Ramos (cell line): ENCODE results near the gene SPRING1.

Experiments
- in situ Hi-C: fragments of 300-500 bp; cut with MboI; formaldehyde crosslinking; loops from one replicate; pipeline ENCODE4 v1.14.3; 2022; ENCODE audit warnings: low sequenced_read_pairs; ENCODE audit not compliant: unreplicated experiment

The SPRING1 gene

DNA sequence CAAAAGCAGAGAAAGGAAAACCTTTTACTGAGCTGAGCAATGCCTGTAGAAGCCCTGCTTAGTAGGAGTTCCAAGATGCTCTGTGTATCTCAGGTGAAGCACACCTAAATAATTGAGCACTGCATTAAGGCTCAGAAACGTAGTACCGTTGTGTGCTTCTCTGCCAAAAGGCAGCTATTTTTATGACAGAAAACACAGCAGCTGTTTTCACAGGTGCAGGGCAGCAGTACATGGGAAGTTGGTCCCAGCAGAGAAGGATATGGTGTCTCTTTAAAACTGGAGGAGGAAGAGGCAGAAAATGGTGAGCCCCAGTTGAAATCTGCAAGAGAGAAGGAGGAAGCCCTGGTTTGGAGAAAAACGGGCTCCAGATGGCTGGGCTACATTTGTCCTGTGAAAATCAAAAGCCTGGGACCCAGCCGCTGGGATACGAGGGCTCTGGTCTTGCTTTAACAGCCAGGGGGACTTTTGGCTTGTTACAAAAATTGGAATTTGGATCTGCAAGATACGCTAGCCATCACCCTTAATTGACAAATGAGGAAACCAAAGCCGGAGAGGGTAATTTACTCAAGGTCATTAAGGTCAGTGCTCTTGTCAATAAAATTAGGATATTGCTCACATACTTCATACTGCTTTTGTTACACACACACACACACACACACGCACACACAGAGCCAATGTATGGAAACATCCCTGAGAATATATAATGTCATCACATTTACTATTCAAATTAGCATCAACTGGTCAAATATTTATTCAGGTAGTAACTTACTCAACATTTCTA, 27.3 kb downstream of the SPRING1 start:
- in situ Hi-C loops: no loop called here

DNA sequence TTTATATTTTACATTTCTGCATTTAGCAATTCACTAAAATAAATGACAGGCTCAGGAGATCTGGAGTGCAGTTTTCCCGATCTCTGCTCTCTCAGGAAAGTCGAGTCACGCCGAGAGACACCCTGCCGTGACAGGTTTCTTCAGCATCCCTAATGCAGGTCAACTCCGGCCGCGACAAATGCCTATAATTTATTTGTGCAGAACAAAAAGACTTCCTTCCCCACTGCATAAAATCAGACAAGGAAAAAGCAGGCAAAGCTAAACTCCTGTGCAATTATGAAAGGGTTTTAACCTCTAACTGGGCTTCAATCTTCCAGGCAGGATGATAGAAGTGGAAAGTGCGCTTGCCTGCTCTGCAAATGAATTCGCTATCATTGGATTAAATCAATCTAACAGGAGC, 28.1 kb downstream of the SPRING1 start:
- in situ Hi-C loops: loop anchor here (10.0 kb wide), 2 partner anchors 175 to 315 kb away; partner anchors contain the start of gene HRK

DNA sequence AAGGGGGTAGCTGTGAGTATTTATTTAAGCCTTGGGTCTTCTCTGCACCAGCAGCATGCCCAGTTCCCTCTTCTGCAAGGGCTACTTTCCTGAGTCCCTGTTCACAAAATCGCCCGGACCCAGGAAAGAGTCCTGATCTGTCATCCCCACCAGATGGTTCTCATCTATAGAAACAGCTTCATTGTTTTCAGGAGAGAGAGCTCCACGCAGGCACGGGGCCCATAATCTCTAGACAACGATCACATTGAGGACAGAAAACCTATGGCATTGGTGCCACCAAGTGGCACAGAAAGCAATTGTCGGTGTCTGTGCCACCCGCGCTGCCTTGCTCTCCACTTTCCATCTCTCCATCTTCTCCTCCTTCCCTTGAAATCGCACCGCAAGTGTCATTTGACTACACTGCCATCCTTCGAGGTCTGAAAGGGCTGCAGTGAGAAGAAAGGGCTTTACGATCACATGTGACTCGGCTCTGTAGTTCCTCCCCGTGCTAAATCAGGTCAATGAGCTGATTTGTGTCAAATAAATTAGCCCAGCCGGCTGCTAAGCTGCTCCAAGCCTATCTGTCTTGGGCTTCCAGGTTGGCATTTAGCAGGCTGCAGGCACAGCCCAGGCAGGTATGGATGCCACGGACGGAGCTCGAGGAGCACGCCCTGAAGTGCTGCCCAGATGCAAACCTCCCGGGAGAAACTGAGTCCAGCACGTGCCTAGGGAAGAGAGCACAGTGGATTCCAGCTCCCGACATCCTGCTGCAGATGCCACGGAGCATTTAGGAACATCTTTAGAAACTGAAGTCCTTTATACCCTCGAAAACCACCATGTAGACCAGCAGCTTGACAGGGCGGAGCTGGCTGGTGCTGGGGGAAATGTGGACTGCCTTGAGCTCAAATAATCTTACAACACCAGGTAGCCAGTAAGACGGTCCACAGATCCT, 28.8 kb downstream of the SPRING1 start:
- in situ Hi-C loops: loop anchor here (10.0 kb wide), 2 partner anchors 176 to 316 kb away; partner anchors contain the start of gene HRK

DNA sequence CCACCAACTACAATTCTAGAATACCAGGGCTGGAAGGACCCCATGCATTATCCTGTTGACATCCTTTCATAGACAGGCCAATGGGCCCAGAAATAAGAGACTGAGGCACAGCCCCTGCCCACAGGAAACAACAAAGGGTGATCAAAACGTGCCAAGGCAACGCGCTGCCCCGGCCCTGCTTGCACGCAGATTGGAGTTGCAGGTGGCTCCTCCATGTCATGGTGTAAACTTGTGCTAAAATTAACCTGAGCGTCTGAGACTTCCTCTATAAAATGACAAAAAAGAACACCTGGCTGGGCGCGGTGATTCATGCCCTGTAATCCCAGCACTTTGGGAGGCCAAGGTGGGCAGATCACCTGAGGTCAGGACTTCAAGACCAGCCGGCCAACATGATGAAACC, 30.1 kb downstream of the SPRING1 start:
- in situ Hi-C loops: loop anchor here (10.0 kb wide), 2 partner anchors 177 to 317 kb away; partner anchors contain the start of gene HRK

DNA sequence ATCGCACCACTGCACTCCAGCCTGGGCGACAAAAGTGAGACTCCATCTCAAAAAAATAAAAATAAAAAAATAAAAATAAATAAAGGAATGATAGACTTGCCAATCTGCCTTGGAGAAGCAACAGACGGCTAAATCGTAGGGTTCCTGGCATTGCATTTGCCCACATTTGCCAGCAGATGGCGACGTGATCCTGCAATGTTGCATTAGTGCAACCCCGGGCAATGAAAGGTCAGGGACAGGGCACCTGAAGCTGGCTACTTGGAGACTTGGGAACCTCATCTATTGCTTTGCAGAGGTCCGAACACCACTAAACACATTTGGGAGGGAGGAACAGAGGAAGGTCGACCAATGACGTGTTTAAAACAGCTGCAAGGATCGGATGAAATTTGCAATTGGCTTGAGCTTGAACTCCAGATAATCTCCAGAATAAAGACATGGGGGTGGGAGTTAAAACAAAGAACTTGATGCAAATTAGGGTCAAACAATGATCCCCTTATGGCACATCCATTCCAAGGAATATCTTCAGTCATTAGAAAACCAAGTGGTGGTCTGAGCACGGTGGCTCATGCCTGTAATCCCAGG, 34.6 kb downstream of the SPRING1 start:
- in situ Hi-C loops: loop anchor here (5.0 to 10.0 kb wide), 3 partner anchors 181 to 414 kb away; partner anchors contain the start of gene HRK

DNA sequence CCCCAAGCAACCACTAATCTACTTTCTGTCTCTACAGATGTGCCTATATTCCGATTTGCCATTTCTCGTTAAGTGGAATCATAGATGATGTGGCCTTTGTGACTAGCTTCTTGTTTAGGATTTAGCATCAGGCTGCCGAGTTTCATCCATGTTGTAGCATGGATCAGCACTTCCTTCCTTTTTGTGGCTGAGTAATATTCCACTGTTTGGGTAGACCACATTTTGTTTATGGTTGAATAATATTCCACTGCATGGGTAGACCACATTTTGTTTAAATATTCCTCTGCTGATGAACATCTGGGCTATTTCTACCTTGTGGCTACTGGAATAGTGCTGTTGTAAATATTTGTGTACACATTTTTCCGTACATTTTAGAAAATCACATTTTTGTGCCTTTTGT, 36.4 kb downstream of the SPRING1 start:
- in situ Hi-C loops: loop anchor here (5.0 to 10.0 kb wide), 3 partner anchors 183 to 416 kb away; partner anchors contain the start of gene HRK

DNA sequence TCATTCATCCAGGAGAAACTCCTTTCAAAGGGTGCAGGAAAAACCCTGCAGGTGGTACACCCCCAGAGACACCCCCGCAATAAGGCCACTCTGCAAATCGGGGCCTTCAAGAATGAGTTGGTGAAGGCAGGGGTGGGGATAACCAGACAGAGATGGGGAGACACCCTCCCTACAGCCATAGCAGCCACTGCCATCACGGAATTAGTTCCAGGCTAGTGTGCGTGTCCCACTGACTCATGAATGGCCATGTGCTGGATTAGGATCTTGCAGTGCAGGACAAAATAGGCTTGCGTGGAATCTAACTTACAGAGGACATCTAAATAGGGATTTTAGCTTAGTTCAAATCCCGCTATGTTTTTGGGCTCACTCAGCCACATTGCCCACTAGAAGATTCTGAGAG, 37.8 kb downstream of the SPRING1 start:
- in situ Hi-C loops: loop anchor here (5.0 to 10.0 kb wide), 3 partner anchors 185 to 417 kb away; partner anchors contain the start of gene HRK

DNA sequence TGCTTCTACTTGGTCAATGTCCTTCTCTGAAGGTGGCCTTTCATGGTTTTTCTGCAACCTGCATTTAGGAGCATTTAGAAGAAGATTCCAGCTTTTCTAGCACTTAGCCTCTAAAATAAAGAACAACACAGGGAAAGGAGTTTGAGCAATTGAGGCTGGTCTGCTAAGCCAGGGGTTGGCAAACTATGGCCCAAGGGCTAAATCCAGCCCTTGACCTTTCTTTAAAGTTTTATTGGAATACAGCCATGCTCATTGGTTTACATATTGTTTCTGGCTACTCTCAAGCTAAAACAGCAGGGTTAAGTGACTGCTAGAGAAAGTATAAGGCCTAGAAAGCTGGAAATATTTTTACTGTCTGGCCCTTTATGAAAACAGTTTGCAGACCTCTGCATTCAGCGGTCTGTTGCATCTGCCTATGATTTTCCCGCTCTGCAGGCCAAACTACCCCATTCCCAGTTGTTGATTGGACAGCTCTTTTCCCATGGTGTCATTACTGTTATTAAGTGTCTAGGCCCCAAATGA, 39.3 kb downstream of the SPRING1 start:
- in situ Hi-C loops: no loop called here

DNA sequence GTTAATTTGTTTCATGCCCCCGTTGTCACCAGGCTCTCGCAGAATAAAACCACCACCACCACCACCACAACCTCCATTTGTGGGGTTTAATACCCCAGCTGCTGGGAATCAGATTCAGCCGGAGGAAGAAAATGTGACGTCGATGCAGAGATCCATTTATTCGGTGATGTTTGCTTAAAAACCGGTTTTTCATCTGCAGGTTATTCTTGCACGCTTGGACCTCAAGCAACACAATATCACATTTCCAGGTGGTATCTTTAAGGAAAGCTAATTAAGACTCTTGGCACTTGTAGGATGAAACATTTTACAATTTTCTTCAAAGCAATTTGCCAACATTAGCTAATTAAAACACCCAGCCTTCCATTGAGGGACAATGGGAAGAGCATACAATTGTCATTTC, 39.8 kb downstream of the SPRING1 start:
- in situ Hi-C loops: no loop called here

DNA sequence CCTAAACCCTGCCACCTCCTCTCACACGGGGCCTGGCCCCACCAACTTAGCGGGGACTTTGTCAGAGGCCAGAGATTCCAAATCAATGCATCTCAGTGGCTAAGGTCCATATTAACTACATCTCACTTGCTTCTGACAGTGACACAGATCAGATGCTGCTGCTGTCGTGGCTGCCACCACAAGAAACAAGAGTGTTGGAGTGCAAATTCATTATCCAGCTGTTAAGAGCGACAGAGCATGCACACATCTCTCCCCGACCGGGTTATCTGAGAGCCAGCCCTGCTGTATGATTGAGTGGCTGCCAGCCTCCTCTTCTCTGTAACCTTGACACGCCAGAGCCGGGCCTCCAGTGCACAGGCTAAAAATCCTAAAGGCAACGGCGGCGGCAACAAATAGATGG, 40.2 kb downstream of the SPRING1 start:
- in situ Hi-C loops: no loop called here

DNA sequence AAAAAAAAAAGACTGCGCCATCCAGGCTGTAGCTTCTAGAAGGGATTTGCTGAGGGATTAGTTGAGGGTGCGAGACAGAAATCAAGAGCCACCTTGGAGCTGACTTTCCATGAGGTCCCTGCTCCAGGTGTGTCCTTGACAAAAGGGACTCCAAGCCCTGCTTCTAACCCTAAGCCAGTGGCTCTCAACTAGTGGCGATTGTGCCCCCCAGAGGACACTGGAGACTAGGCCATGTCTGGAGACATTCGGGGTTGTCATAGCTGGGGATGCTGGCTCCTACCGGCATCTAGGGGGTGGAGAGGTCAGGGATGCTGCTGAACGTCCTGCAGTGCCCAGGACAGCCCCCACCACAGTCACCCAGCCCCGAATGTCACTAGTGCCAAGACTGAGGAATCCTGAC, 40.6 kb downstream of the SPRING1 start:
- in situ Hi-C loops: no loop called here

DNA sequence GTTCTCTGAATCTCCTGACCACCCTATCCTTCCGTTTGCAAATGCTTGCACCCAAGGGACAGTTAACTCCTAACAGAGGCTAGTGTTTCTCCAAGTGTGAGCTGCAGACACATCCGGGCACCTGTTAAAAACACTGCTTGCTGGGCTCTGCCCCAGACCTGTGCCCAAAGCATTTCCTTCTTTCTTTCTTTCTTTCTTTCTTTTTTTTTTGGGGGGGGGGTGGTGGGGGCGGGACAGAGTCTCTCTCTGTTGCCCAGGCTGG, 42.5 kb downstream of the SPRING1 start:
- in situ Hi-C loops: no loop called here

DNA sequence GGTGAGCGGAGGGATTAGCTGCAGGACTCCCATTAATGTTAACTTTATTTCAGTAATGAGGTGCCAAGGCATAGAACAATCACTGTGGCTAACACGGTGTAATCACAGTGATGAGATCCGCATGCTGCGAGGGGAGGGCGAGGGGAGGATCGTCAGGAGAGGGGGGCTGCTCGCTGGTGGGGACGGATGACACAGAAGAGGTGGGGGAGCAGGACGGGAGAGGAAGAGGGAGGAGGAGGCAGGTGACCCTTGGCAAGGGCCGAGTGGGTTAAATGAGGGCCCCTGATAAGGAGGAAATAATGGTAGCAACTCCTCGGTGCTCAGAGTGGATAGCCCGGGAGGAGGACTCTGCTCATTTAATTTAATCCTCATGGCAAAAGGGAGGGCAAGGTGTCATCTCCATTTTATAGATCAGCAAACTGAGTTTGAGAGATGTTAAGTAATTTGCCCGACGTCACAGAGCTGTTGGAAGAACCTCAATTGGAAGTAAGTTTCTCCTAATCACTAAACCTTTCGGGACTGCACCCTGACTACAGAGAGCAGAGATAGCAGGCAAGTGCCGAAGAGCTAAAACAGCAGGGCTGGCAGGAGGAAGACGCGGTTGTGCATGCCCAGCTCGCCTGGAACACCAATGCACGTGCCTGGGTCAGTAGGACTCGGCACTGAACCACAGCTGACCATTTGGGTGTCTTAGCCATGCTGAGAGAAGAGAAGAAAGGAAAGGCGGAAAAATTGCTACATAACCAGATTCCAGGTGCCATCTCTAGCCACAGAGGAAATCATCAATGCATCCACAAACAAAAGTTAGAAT, 43.0 kb downstream of the SPRING1 start:
- in situ Hi-C loops: no loop called here

DNA sequence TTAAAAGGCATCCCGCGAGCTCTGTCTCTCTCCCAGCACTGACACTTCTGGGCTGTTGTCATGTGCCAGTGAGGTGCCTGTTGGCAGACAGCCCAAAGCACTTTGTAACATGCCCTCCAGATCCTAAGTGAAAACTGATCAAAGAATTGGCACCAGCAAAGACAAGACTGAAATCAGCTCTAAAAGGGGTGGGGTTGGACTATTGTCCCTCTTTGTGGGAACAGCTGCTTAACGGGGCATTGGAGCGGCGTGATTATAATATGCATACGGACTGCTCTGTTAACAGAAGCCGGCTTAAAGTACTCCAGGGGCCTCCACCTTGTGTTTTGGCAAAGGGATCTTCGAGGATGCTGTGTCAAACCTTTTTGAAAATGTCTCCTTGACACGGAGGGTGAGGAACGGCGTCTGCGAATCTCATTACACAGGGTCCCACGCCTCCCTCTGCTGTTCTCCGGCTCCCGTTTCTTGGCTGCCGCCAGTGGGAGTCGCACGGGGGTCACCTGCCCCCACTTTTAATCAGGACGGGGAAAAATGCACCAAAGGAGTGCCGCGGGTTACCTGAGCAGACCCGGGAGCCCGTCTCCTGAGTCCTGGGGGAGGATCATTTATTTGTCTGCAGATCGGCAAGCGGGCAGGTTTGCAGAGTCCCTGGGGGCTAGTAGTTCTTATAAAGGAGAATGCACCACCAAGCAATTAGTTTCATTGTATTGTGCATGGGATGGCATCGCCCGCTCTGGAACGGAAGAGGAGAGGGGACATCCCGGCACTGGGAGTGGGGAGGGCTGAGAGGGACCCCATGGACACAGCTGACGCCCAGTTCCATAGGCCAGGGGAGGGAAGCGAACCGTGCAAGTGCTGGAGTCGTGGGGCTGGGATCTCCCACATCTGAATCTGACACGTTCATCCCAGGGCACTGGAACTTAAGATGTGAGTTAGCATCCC, 44.3 kb downstream of the SPRING1 start:
- in situ Hi-C loops: no loop called here

DNA sequence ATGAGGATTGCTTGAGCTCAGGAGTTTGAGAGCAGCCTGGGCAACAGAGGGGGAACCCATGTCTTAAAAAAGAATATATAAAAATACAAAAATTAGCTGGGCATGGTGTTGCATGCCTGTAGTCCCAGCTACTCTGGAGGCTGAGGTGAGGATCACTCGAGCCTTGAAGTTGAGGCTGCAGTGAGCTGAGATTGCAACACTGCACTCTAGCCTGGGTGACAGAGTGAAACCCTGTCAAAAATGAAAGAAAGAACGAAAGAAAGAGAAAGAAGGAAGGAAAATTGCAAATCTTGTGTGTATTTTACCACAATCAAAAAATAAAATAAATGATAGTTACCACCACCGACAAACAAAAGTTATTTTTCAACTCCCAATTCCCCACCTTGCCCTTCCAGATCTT, 45.3 kb downstream of the SPRING1 start:
- in situ Hi-C loops: no loop called here

DNA sequence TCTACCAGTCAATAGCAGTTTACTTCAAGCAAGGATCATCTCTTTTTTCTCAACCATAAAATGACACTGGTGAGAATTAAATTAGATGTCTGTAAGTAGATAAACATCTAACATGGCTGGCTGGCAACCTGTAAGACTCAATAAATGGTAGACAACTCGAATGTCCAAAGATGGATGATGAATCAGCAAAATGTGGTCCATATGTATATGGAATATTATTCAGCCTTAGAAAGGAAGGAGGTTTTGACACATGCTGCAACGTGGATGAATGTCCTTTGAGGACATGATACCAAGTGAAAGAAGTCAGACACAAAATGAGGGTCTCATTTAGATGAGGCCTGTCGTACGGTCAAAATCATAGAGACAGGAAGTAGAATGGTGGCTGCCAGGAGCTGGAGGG, 46.2 kb downstream of the SPRING1 start:
- in situ Hi-C loops: no loop called here

DNA sequence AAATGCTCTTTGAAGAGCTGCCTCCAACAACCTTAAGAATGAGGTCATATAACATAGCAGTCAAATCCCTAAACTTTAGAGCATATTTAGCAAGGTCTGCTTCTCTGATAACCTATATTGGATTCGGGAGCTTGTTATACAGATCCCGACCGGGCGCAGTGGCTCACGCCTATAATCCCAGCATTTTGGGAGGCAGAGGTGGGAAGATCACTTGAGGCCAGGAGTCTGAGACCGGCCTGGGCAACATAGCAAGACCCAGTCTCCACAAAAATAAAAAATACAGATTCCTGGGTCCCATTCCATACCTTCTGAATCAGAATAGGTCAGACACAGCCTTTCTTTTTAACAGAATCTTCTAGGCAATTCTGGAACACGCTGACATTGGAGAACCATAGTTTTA, 46.7 kb downstream of the SPRING1 start:
- in situ Hi-C loops: no loop called here

DNA sequence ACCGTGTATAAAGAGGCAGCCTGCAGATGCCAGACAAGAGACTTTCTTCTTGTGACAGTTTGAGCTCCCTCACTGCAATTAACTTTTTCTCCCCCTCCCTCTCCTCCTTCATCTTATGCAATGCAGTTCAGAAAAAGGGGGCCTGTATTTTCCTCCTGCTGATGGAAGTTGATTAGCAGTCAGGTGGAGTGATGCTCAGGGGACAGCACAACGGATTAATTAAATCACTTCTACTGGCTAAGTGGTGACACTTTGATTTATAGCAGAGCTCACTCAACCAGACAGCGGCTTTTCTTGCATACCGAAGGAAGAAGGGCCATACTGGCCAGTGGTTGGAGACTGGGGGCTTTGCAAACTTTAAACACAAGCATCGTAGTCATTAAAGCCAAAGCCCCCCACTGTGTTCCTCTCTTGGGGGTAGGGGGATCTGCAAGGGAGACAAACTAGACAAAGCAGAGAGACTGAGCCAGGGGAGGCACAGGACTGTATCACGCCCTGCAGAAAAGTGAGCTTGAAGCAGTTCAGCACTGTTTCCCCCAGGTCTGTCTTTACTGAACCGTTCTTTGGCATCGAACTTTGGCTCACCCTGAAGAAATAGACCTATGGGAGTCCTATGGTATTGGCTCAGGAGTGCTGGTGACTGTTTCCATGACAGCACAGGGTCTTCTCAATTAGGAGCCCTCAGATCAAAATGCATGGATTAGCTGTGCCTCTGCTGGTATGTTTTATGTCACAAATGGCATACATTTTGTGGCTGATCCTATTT, 47.7 kb downstream of the SPRING1 start:
- in situ Hi-C loops: no loop called here
